ENCODE data around the gene GP1BB.
A peak's percentile ranks its signal among the peaks of the same experiment; 100 is the strongest.

Gene GP1BB

GRCh38 chr22:19763458-19764298 lies 40.3 kb downstream of the GP1BB start:
- no peak for FAIRE-seq
- no peak for DNase-seq (ENCODE audit: extremely low spot score, insufficient read length, low read depth)

GRCh38 chr22:19764299-19764593 lies 40.9 kb downstream of the GP1BB start:
- no peak for FAIRE-seq

GRCh38 chr22:19764636-19765476 lies 41.5 kb downstream of the GP1BB start:
- no peak for DNase-seq (ENCODE audit: extremely low spot score, insufficient read length, low read depth)
- no peak for FAIRE-seq

More at GRCh38 chr22:19764299-19764593, 40.9 kb downstream of the GP1BB start:
- DNase-seq (ENCODE audit: extremely low spot score, insufficient read length, low read depth): no peak

- no peak for DNase-seq (ENCODE audit: extremely low spot score, insufficient read length, low read depth)
Observed at GRCh38 chr22:19765477-19766239, 42.3 kb downstream of the GP1BB start.

GRCh38 chr22:19766240-19766510 lies 42.8 kb downstream of the GP1BB start:
- FAIRE-seq (no peak), DNase-seq (ENCODE audit: extremely low spot score, insufficient read length, low read depth) (no peak)

More at GRCh38 chr22:19765477-19766239, 42.3 kb downstream of the GP1BB start:
- FAIRE-seq: no peak

GRCh38 chr22:19766511-19767426 lies 43.4 kb downstream of the GP1BB start:
- FAIRE-seq (no peak), DNase-seq (ENCODE audit: extremely low spot score, insufficient read length, low read depth) (no peak)

- no peak for DNase-seq (ENCODE audit: extremely low spot score, insufficient read length, low read depth)
- FAIRE-seq: no peak
Observed at GRCh38 chr22:19767427-19768341, 44.3 kb downstream of the GP1BB start.

GRCh38 chr22:19769393-19769715 lies 46.0 kb downstream of the GP1BB start:
- FAIRE-seq: no peak
- DNase-seq (ENCODE audit: extremely low spot score, insufficient read length, low read depth): no peak

- no peak for DNase-seq (ENCODE audit: extremely low spot score, insufficient read length, low read depth)
- no peak for FAIRE-seq
Observed at GRCh38 chr22:19770349-19771220, 47.2 kb downstream of the GP1BB start.

- FAIRE-seq (no peak), DNase-seq (ENCODE audit: extremely low spot score, insufficient read length, low read depth) (no peak)
Observed at GRCh38 chr22:19772422-19772672, 49.0 kb downstream of the GP1BB start.

GRCh38 chr22:19772673-19773469 lies 49.5 kb downstream of the GP1BB start:
- FAIRE-seq (peak; percentile 67), DNase-seq (ENCODE audit: extremely low spot score, insufficient read length, low read depth) (no peak)

- FAIRE-seq: no peak
Observed at GRCh38 chr22:19773470-19774040, 50.2 kb downstream of the GP1BB start.

More at GRCh38 chr22:19773470-19774040, 50.2 kb downstream of the GP1BB start:
- DNase-seq (ENCODE audit: extremely low spot score, insufficient read length, low read depth): no peak
